IMR-90 (cell line): ENCODE measurements around the gene SPON1.

Experiments
- CEBPB ChIP-seq: IDR thresholded peaks from 2 replicates; pipeline ENCODE4 v1.6.1; 2012; ENCODE audit warnings: low read depth, low read length, improper control_type of control experiment
- POLR2A ChIP-seq: IDR thresholded peaks from 2 replicates; pipeline ENCODE4 v1.6.1; 2012; ENCODE audit warnings: mild to moderate bottlenecking, low read depth, low read length
- SMC3 ChIP-seq: fragments of 150-350 bp; IDR thresholded peaks from 2 replicates; pipeline ENCODE4 v1.6.1; 2016; ENCODE audit warnings: low read depth, mild to moderate bottlenecking, antibody characterized with exemption, low read length, moderate library complexity
- TF ChIP-seq, protein P1 (sequence below): conservative IDR thresholded peaks from 2 replicates; pipeline ENCODE4 v1.5.1; 2012; ENCODE audit warnings: mild to moderate bottlenecking, low read depth, low read length, improper control_type of control experiment

DNA sequence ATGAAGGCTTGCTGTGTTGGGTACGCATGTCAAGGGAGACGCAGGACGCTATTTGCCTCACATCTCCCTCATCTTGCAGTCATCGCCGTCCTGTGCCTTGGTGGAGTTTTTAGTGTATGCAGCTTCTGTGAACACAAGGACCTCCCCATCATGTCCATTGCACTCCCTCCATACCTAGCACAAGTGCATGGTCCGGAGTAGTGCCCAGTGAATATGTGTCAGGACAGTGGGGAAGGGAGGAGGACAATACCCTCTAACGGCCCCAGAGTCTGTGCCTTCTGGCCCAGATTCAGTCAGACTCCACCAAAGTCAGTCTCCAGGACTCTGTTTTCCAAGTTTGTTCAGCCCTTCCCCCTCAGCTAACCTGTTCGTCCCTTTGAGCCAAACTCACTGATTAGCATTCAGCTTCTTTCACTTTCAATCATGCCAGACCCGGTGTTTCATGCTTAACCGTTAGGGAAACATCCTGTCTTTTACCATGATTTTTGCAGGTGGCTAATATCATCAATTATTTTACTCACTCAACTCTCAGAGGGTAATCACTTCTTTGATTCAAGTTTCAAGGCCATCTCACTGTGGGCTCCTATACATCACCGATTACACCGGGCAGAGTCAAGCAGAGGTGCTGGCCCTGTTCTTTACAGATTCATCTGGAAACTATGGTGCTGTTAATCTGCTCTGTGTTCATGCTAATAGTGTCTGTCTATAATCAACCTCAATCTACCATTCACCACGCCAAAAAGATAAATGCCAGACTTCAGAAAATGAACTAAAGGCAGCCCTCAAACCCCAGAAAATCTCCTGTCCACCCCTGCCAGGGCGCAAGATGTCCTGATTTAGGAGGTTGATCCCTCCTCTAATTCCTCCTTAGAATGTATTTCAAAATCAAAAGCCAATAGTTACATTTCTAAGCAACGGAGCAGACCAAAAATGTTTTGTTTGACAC is 240.0 kb downstream of the SPON1 start:
- TF ChIP-seq CEBPB, result no peak
- TF ChIP-seq, protein P1, sequence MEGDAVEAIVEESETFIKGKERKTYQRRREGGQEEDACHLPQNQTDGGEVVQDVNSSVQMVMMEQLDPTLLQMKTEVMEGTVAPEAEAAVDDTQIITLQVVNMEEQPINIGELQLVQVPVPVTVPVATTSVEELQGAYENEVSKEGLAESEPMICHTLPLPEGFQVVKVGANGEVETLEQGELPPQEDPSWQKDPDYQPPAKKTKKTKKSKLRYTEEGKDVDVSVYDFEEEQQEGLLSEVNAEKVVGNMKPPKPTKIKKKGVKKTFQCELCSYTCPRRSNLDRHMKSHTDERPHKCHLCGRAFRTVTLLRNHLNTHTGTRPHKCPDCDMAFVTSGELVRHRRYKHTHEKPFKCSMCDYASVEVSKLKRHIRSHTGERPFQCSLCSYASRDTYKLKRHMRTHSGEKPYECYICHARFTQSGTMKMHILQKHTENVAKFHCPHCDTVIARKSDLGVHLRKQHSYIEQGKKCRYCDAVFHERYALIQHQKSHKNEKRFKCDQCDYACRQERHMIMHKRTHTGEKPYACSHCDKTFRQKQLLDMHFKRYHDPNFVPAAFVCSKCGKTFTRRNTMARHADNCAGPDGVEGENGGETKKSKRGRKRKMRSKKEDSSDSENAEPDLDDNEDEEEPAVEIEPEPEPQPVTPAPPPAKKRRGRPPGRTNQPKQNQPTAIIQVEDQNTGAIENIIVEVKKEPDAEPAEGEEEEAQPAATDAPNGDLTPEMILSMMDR, result no peak
- TF ChIP-seq POLR2A, result no peak
- no peak for TF ChIP-seq SMC3
